Neural progenitor cell (in vitro differentiated cells): ENCODE measurements around the gene DNAL4. TPM values are rescaled to one million over a fixed set of nuclear protein-coding genes. Genes with fewer than 3 reads are reported as not detected.

Experiments
- DNase-seq: peaks from one replicate; pipeline ENCODE4 v3.0.0-alpha.2; 2016; ENCODE audit warnings: low spot score
- H2AFZ ChIP-seq: fragments of 200-600 bp; sonication (generic); replicated peaks from 2 replicates; pipeline ENCODE4 v1.6.1; 2016; ENCODE audit warnings: antibody characterized with exemption
- H3F3A ChIP-seq: fragments of 200-600 bp; sonication (generic); 2 replicates; pipeline ENCODE4 v1.6.1; 2016; ENCODE audit warnings: antibody characterized with exemption, low read depth
- H3K27ac ChIP-seq: fragments of 200-600 bp; sonication (generic); 2 replicates; pipeline ENCODE4 v1.5.1; 2016; ENCODE audit warnings: mild to moderate bottlenecking
- H3K27me3 ChIP-seq: fragments of 200-600 bp; sonication (generic); 2 replicates; pipeline ENCODE4 v1.6.1; 2016; ENCODE audit warnings: mild to moderate bottlenecking, moderate library complexity
- H3K36me3 ChIP-seq: fragments of 200-600 bp; sonication (generic); 2 replicates; pipeline ENCODE4 v1.5.1; 2016
- H3K4me1 ChIP-seq: fragments of 200-600 bp; sonication (generic); 2 replicates; pipeline ENCODE4 v1.6.1; 2016; ENCODE audit warnings: mixed run types
- H3K4me2 ChIP-seq: fragments of 200-600 bp; sonication (generic); 2 replicates; pipeline ENCODE4 v1.6.1; 2016
- H3K4me3 ChIP-seq: fragments of 200-600 bp; sonication (generic); 2 replicates; pipeline ENCODE4 v1.5.1; 2016
- H3K79me2 ChIP-seq: fragments of 200-600 bp; sonication (generic); 2 replicates; pipeline ENCODE4 v1.6.1; 2016; ENCODE audit warnings: low read depth
- H3K9ac ChIP-seq: fragments of 200-600 bp; sonication (generic); 2 replicates; pipeline ENCODE4 v1.6.1; 2016
- H3K9me3 ChIP-seq: fragments of 200-600 bp; sonication (generic); 2 replicates; pipeline ENCODE4 v1.5.1; 2016; ENCODE audit warnings: low read depth
- H4K20me1 ChIP-seq: fragments of 200-600 bp; sonication (generic); 2 replicates; pipeline ENCODE4 v1.6.1; 2016; ENCODE audit warnings: low read depth
- H3K27ac Mint-ChIP-seq: 3 replicates; pipeline ENCODE4 v1.8.0; 2021; ENCODE audit warnings: mixed read lengths
- H3K27me3 Mint-ChIP-seq: 2 replicates; pipeline ENCODE4 v1.8.0; 2022; ENCODE audit warnings: low read depth, mild to moderate bottlenecking, inconsistent platforms, moderate library complexity, mixed read lengths; ENCODE audit not compliant: insufficient read depth
- H3K36me3 Mint-ChIP-seq: 3 replicates; pipeline ENCODE4 v1.8.0; 2021; ENCODE audit warnings: mixed read lengths
- H3K4me1 Mint-ChIP-seq: 3 replicates; pipeline ENCODE4 v1.8.0; 2021; ENCODE audit warnings: mixed read lengths
- H3K4me3 Mint-ChIP-seq: 3 replicates; pipeline ENCODE4 v1.8.0; 2021; ENCODE audit warnings: mild to moderate bottlenecking, moderate library complexity, mixed read lengths
- H3K9me3 Mint-ChIP-seq: 3 replicates; pipeline ENCODE4 v1.8.0; 2020; ENCODE audit warnings: mixed read lengths
- CTCF ChIP-seq: fragments of 200-600 bp; sonication (generic); IDR thresholded peaks from 2 replicates; pipeline ENCODE4 v1.5.1; 2017; ENCODE audit warnings: antibody characterized with exemption, mild to moderate bottlenecking
- EZH2 ChIP-seq: fragments of 200-600 bp; sonication (generic); IDR thresholded peaks from 2 replicates; pipeline ENCODE4 v1.6.1; 2017; ENCODE audit warnings: antibody characterized with exemption, mild to moderate bottlenecking, moderate library complexity
- EZH2phosphoT487 ChIP-seq: fragments of 200-600 bp; sonication (generic); IDR thresholded peaks from 2 replicates; pipeline ENCODE4 v1.6.1; 2017; ENCODE audit warnings: antibody characterized with exemption
- total RNA-seq: library from RNA; depleted of rRNA; stranded (reverse); fragments of >200 nt; gene quantifications from 2 replicates; pipeline ENCODE4 v1.2.3, GENCODE V29; 2015; ENCODE audit warnings: low replicate concordance

The DNAL4 gene
- total RNA-seq, 1 donor from 2014 or later, result 10.7 TPM

- Mint-ChIP-seq H3K27me3 (peaks cover 12% of the 10 kb centered on the region), H3K4me3 (no peak overlapping the region), H3K36me3 (no peaks in the 10 kb centered on the region), H3K9me3 (peaks cover 3% of the 10 kb centered on the region), H3K4me1 (peaks cover 16% of the 10 kb centered on the region), H3K27ac (no peak overlapping the region)
- Histone ChIP-seq H3K4me1 (peaks cover 6% of the 10 kb centered on the region), H3K4me2 (no peak overlapping the region), H3F3A (no peaks in the 10 kb centered on the region), H3K36me3 (no peaks in the 10 kb centered on the region), H3K9ac (no peak overlapping the region), H3K27me3 (peaks cover 5% of the 10 kb centered on the region), H4K20me1 (no peaks in the 10 kb centered on the region), H3K9me3 (no peaks in the 10 kb centered on the region), H3K79me2 (peaks cover 4% of the 10 kb centered on the region), H3K27ac (no peak overlapping the region), H2AFZ (no peak overlapping the region), H3K4me3 (no peak overlapping the region)
- no peak for DNase-seq
- no peak for TF ChIP-seq EZH2
- TF ChIP-seq CTCF, result no peak
- no peak for TF ChIP-seq EZH2phosphoT487
These were observed 2.5 kb upstream of the DNAL4 start for GRCh38 chr22:38796262-38796957.

GRCh38 chr22:38795569-38795968 lies 1.6 kb upstream of the DNAL4 start:
- no peaks in the 10 kb centered on the region for H4K20me1 ChIP-seq
- H3K9ac ChIP-seq, result no peak overlapping the region
- no peaks in the 10 kb centered on the region for H3K36me3 ChIP-seq
- no peak overlapping the region for H2AFZ ChIP-seq
- H3K27me3 Mint-ChIP-seq, result peaks cover 12% of the 10 kb centered on the region
- H3K4me1 Mint-ChIP-seq, result peaks cover 16% of the 10 kb centered on the region
- no peak for TF ChIP-seq CTCF
- TF ChIP-seq EZH2phosphoT487, result no peak
- TF ChIP-seq EZH2, result no peak
- H3K36me3 Mint-ChIP-seq, result no peaks in the 10 kb centered on the region
- peaks cover 3% of the 10 kb centered on the region for H3K9me3 Mint-ChIP-seq
- no peaks in the 10 kb centered on the region for H3K9me3 ChIP-seq
- H3K4me2 ChIP-seq, result no peak overlapping the region
- H3K27me3 ChIP-seq, result peaks cover 5% of the 10 kb centered on the region
- H3K4me3 Mint-ChIP-seq, result peak overlapping the region; percentile 31
- no peak overlapping the region for H3K4me3 ChIP-seq
- peaks cover 4% of the 10 kb centered on the region for H3K79me2 ChIP-seq
- DNase-seq, result no peak
- no peak overlapping the region for H3K27ac ChIP-seq
- peaks cover 6% of the 10 kb centered on the region for H3K4me1 ChIP-seq
- no peaks in the 10 kb centered on the region for H3F3A ChIP-seq
- no peak overlapping the region for H3K27ac Mint-ChIP-seq

- H3K4me2 ChIP-seq, result peak overlapping the region; percentile 96
- no peaks in the 10 kb centered on the region for H3K9me3 ChIP-seq
- H3K36me3 Mint-ChIP-seq, result no peaks in the 10 kb centered on the region
- H3K27me3 Mint-ChIP-seq, result peaks cover 10% of the 10 kb centered on the region
- peak overlapping the region; percentile 73 for H2AFZ ChIP-seq
- peak overlapping the region; percentile 97 for H3K4me3 Mint-ChIP-seq
- H3K9me3 Mint-ChIP-seq, result no peaks in the 10 kb centered on the region
- TF ChIP-seq EZH2 (no peak), EZH2phosphoT487 (no peak), CTCF (no peak)
- H4K20me1 ChIP-seq, result no peaks in the 10 kb centered on the region
- no peaks in the 10 kb centered on the region for H3F3A ChIP-seq
- peaks cover 4% of the 10 kb centered on the region for H3K79me2 ChIP-seq
- peaks cover 5% of the 10 kb centered on the region for H3K27me3 ChIP-seq
- H3K27ac Mint-ChIP-seq, result peak overlapping the region; percentile 85
- no peaks in the 10 kb centered on the region for H3K36me3 ChIP-seq
- peaks cover 16% of the 10 kb centered on the region for H3K4me1 Mint-ChIP-seq
- H3K9ac ChIP-seq, result peak overlapping the region; percentile 51
- H3K4me3 ChIP-seq, result peak overlapping the region; percentile 76
- H3K27ac ChIP-seq, result no peak overlapping the region
- peaks cover 6% of the 10 kb centered on the region for H3K4me1 ChIP-seq
- no peak for DNase-seq
These were observed 626 bp downstream of the DNAL4 start for GRCh38 chr22:38793317-38793716.
